Panc1 (cell line): ENCODE results near the gene FKBP14. TPM values are rescaled to one million over a fixed set of nuclear protein-coding genes. Genes with fewer than 3 reads are reported as not detected.

Experiments used
- ATAC-seq: fragments of 200-7000 bp; cut with Tn5 transposase; 2 replicates; pipeline ENCODE4 v1.9.1; 2020; ENCODE audit warnings: mild to moderate bottlenecking, moderate library complexity
- BruUV-seq: library from RNA; stranded (reverse); fragments of 400-500 nt; replicated peaks from 2 replicates; lab custom pipeline; 2021; lab: Mats Ljungman, UMichigan
- CTCF ChIA-PET: fragments of 300-600 bp; sonication (Branson Sonifier 250); formaldehyde crosslinking; loops from one replicate; lab custom pipeline; 2022; ENCODE audit warnings: antibody characterized with exemption; lab: Charles Lee
- POLR2A ChIA-PET: fragments of 300-600 bp; sonication (Branson Sonifier 250); formaldehyde crosslinking; loops from one replicate; lab custom pipeline; 2022; ENCODE audit warnings: antibody characterized with exemption; lab: Charles Lee
- DNase-seq: peaks from one replicate; pipeline ENCODE4 v3.0.0-alpha.2; 2010; ENCODE audit warnings: low read depth, low spot score
- H3K27ac ChIP-seq: 2 replicates; pipeline ENCODE4 v1.5.1; 2011; ENCODE audit warnings: mild to moderate bottlenecking, low read length, inconsistent platforms
- H3K27me3 ChIP-seq: fragments of 200-500 bp; sonication (Bioruptor generic); 2 replicates; pipeline ENCODE4 v1.6.0; 2014; ENCODE audit warnings: low read length, inconsistent platforms; ENCODE audit not compliant: control insufficient read depth, insufficient read depth
- H3K36me3 ChIP-seq: fragments of 200-500 bp; sonication (Bioruptor generic); 2 replicates; pipeline ENCODE4 v1.5.1; 2014; ENCODE audit warnings: inconsistent platforms, mild to moderate bottlenecking, low read length, moderate library complexity; ENCODE audit not compliant: control insufficient read depth, insufficient read depth
- H3K4me1 ChIP-seq: 2 replicates; pipeline ENCODE4 v1.5.1; 2011; ENCODE audit warnings: inconsistent platforms, mild to moderate bottlenecking, low read length, moderate library complexity; ENCODE audit not compliant: control insufficient read depth, insufficient read depth
- H3K4me3 ChIP-seq, 2 experiments: 2 replicates each; pipeline ENCODE4 v1.5.1; 2011 to 2012; ENCODE audit warnings: low read depth in 2 of 2, low read length in 2 of 2, mild to moderate bottlenecking in 2 of 2, inconsistent platforms in 1 of 2, moderate library complexity in 1 of 2
- H3K9me3 ChIP-seq: fragments of 200-500 bp; sonication (Bioruptor generic); 2 replicates; pipeline ENCODE4 v1.5.1; 2014; ENCODE audit warnings: low read depth, mild to moderate bottlenecking, inconsistent platforms, low read length, moderate library complexity; ENCODE audit not compliant: control insufficient read depth, insufficient read depth
- CTCF ChIP-seq: fragments of 450-650 bp; IDR thresholded peaks from 2 replicates; pipeline ENCODE4 v1.5.1; 2017; ENCODE audit warnings: mild to moderate bottlenecking
- POLR2AphosphoS5 ChIP-seq: IDR thresholded peaks from 2 replicates; pipeline ENCODE4 v1.6.1; 2012; ENCODE audit warnings: mild to moderate bottlenecking, low read depth, low read length, moderate library complexity
- REST ChIP-seq, 2 experiments: IDR thresholded peaks; 2 replicates each; pipeline ENCODE4 v1.6.1; 2011 to 2012; ENCODE audit warnings: low read depth in 2 of 2, control low read depth in 1 of 2, low read length in 1 of 2, mild to moderate bottlenecking in 1 of 2, moderate library complexity in 1 of 2; ENCODE audit not compliant: insufficient read depth in 1 of 2
- SIN3A ChIP-seq: IDR thresholded peaks from 2 replicates; pipeline ENCODE4 v1.6.1; 2012; ENCODE audit warnings: low read depth, mild to moderate bottlenecking, low read length, moderate library complexity, borderline replicate concordance; ENCODE audit not compliant: insufficient read depth
- TCF7L2 ChIP-seq: IDR thresholded peaks from 2 replicates; pipeline ENCODE4 v1.6.1; 2011; ENCODE audit warnings: mild to moderate bottlenecking, low read depth, low read length, inconsistent platforms
- in situ Hi-C: cut with HindIII; loops from 2 replicates; pipeline ENCODE4 v1.10.0; 2016; ENCODE audit warnings: low sequenced_read_pairs, low pct_unique_long_range_greater_than_20kb
- intact Hi-C: fragments of 100-400 bp; cut with micrococcal nuclease; formaldehyde crosslinking; loops from one replicate; pipeline ENCODE4 v1.10.0; 2022; ENCODE audit not compliant: unreplicated experiment
- total RNA-seq: library from RNA; stranded (reverse); gene quantifications from one replicate; pipeline ENCODE4 v1.2.1, GENCODE V29; 2021; ENCODE audit not compliant: unreplicated experiment

FKBP14 gene
- total RNA-seq, 1 experiment from 2014 or later: 36.0 TPM

GRCh38 chr7:30072735-30073134 lies 46.2 kb upstream of the FKBP14 start:
- Histone ChIP-seq H3K36me3 (0 out of 2 replicates have a peak, but pooled peaks cover 4% of the 10 kb centered on the region), H3K4me3 (no peak overlapping the region), H3K27ac (no peak overlapping the region), H3K27me3 (no peaks in the 10 kb centered on the region), H3K4me1 (no peaks in the 10 kb centered on the region), H3K9me3 (no peaks in the 10 kb centered on the region)
- in situ Hi-C loops (no loop called here), intact Hi-C loops (loop anchor here (5.0 kb wide), 1 partner anchor 325 kb away; no protein-coding TSS in a partner anchor)
- no TSS peak for BruUV-seq
- ChIA-PET CTCF (interaction anchor here (0.6 to 1.1 kb wide), 2 partner anchors 11 to 201 kb away, joined by 3 to 4 read pairs; no protein-coding TSS in a partner anchor), POLR2A (no interaction called here)
- no peak for ATAC-seq
- DNase-seq: no peak
- TF ChIP-seq TCF7L2: no peak
- no peak for TF ChIP-seq SIN3A
- no peak for TF ChIP-seq POLR2AphosphoS5
- no peak for TF ChIP-seq CTCF
- no peak for TF ChIP-seq REST (IDR thresholded peaks at IDR 0.05; ENCODE audit: insufficient read depth in 1 of 2, low read depth in 2 of 2, low read length in 1 of 2)

GRCh38 chr7:30070052-30070451 lies 43.5 kb upstream of the FKBP14 start:
- H3K4me3 ChIP-seq: no peak overlapping the region
- POLR2A ChIA-PET: interaction anchor here (0.6 kb wide), 1 partner anchor 129 kb away, joined by 3 read pairs; no protein-coding TSS in a partner anchor
- DNase-seq (no peak), ATAC-seq (no peak)
- CTCF ChIA-PET: no interaction called here
- no peaks in the 10 kb centered on the region for H3K27me3 ChIP-seq
- H3K9me3 ChIP-seq: no peaks in the 10 kb centered on the region
- no peaks in the 10 kb centered on the region for H3K36me3 ChIP-seq
- TF ChIP-seq TCF7L2 (no peak), POLR2AphosphoS5 (no peak), CTCF (no peak), REST (IDR thresholded peaks at IDR 0.05; ENCODE audit: insufficient read depth in 1 of 2, low read depth in 2 of 2, low read length in 1 of 2) (no peak), SIN3A (no peak)
- in situ Hi-C loops: no loop called here
- H3K27ac ChIP-seq: no peak overlapping the region
- no peaks in the 10 kb centered on the region for H3K4me1 ChIP-seq
- intact Hi-C loops: loop anchor here (5.0 kb wide), 1 partner anchor 323 kb away; no protein-coding TSS in a partner anchor
- no TSS peak for BruUV-seq
